ENCODE results near the gene MAPK10. TPM values are rescaled to one million over a fixed set of nuclear protein-coding genes. Genes with fewer than 3 reads are reported as not detected.

MAPK10 gene
- polyA plus RNA-seq, 1 donor (not counting 4 experiments of a cell fraction or from before 2014, with no cell fraction given), result 8.2 TPM

GRCh38 chr4:86278126-86278525 is 81.7 kb downstream of the MAPK10 start:
- Histone ChIP-seq H3K9me3 (ENCODE audit: control insufficient read depth, low read depth, low read length) (no peaks in the 10 kb centered on the region), H3K9ac (ENCODE audit: control insufficient read depth, extremely low read depth, insufficient read depth, low read length) (no peak overlapping the region), H3K4me3 (ENCODE audit: control insufficient read depth in 2 of 3, extremely low read depth in 1 of 3, insufficient read depth in 2 of 3, low read depth in 1 of 3, low read length in 3 of 3) (no peak overlapping the region), H3K36me3 (ENCODE audit: control insufficient read depth in 2 of 2, extremely low read depth in 1 of 2, insufficient read depth in 2 of 2, low read length in 2 of 2) (no peaks in the 10 kb centered on the region), H3K4me2 (ENCODE audit: control insufficient read depth, extremely low read depth, insufficient read depth, low read depth, low read length) (no peak overlapping the region), H3K27me3 (ENCODE audit: control insufficient read depth, extremely low read depth, insufficient read depth, low read length) (no peaks in the 10 kb centered on the region), H2AFZ (ENCODE audit: control insufficient read depth, low read length) (no peak overlapping the region), H3K27ac (ENCODE audit: control insufficient read depth, insufficient read depth, low read length) (no peak overlapping the region), H3K79me2 (ENCODE audit: control insufficient read depth, insufficient read depth, low read length) (no peaks in the 10 kb centered on the region), H3K4me1 (ENCODE audit: control insufficient read depth, extremely low read depth, insufficient read depth, low read length) (no peaks in the 10 kb centered on the region), H3K9me1 (ENCODE audit: control insufficient read depth, extremely low read depth, insufficient read depth, low read length) (no peaks in the 10 kb centered on the region), H4K20me1 (ENCODE audit: control insufficient read depth, extremely low read depth, insufficient read depth, low read length) (no peaks in the 10 kb centered on the region)
- DNase-seq (ENCODE audit: low read depth, low spot score) (no peak), FAIRE-seq (no peak)
- dilution Hi-C loops (cut with MboI; ENCODE audit: extremely low pct_ligation_motif_present, low sequenced_read_pairs), result no loop called here
- TF ChIP-seq EZH2 (IDR thresholded peaks at IDR 0.05; ENCODE audit: low read length) (no peak), CTCF (optimal IDR thresholded peaks at IDR 0.05 in 1 of 3, IDR thresholded peaks at IDR 0.05 in 1 of 3, conservative IDR thresholded peaks at IDR 0.05 in 1 of 3; ENCODE audit: extremely low read depth in 1 of 3, insufficient read depth in 2 of 3, low read length in 3 of 3) (no peak)

GRCh38 chr4:86274642-86275041 is 85.2 kb downstream of the MAPK10 start:
- Histone ChIP-seq H3K9me1 (ENCODE audit: control insufficient read depth, extremely low read depth, insufficient read depth, low read length) (no peaks in the 10 kb centered on the region), H3K9me3 (ENCODE audit: control insufficient read depth, low read depth, low read length) (no peaks in the 10 kb centered on the region), H2AFZ (ENCODE audit: control insufficient read depth, low read length) (no peak overlapping the region), H3K4me1 (ENCODE audit: control insufficient read depth, extremely low read depth, insufficient read depth, low read length) (no peaks in the 10 kb centered on the region), H3K79me2 (ENCODE audit: control insufficient read depth, insufficient read depth, low read length) (no peaks in the 10 kb centered on the region), H3K9ac (ENCODE audit: control insufficient read depth, extremely low read depth, insufficient read depth, low read length) (no peak overlapping the region), H3K27ac (ENCODE audit: control insufficient read depth, insufficient read depth, low read length) (no peak overlapping the region), H4K20me1 (ENCODE audit: control insufficient read depth, extremely low read depth, insufficient read depth, low read length) (no peaks in the 10 kb centered on the region), H3K4me3 (ENCODE audit: control insufficient read depth in 2 of 3, extremely low read depth in 1 of 3, insufficient read depth in 2 of 3, low read depth in 1 of 3, low read length in 3 of 3) (no peak overlapping the region), H3K27me3 (ENCODE audit: control insufficient read depth, extremely low read depth, insufficient read depth, low read length) (no peaks in the 10 kb centered on the region), H3K4me2 (ENCODE audit: control insufficient read depth, extremely low read depth, insufficient read depth, low read depth, low read length) (no peak overlapping the region), H3K36me3 (ENCODE audit: control insufficient read depth in 2 of 2, extremely low read depth in 1 of 2, insufficient read depth in 2 of 2, low read length in 2 of 2) (no peaks in the 10 kb centered on the region)
- dilution Hi-C loops (cut with MboI; ENCODE audit: extremely low pct_ligation_motif_present, low sequenced_read_pairs), result no loop called here
- TF ChIP-seq CTCF (optimal IDR thresholded peaks at IDR 0.05 in 1 of 3, IDR thresholded peaks at IDR 0.05 in 1 of 3, conservative IDR thresholded peaks at IDR 0.05 in 1 of 3; ENCODE audit: extremely low read depth in 1 of 3, insufficient read depth in 2 of 3, low read length in 3 of 3) (no peak), EZH2 (IDR thresholded peaks at IDR 0.05; ENCODE audit: low read length) (no peak)
- DNase-seq (ENCODE audit: low read depth, low spot score) (no peak), FAIRE-seq (no peak)

All from keratinocyte (primary cell).